GM23338 (cell line): Measurements from ENCODE around the gene LCN6. TPM values are rescaled to one million over a fixed set of nuclear protein-coding genes. Genes with fewer than 3 reads are reported as not detected.

Experiments used
- ATAC-seq: fragments of 200-7000 bp; cut with Tn5 transposase; 3 replicates; pipeline ENCODE4 v1.9.1; 2020
- DNase-seq: peaks from one replicate; pipeline ENCODE4 v3.0.0-alpha.2; 2015; ENCODE audit warnings: low spot score
- H2AFZ ChIP-seq: fragments of 200-600 bp; sonication (generic); 2 replicates; pipeline ENCODE4 v1.8.0; 2016; ENCODE audit warnings: antibody characterized with exemption, mild to moderate bottlenecking, moderate library complexity
- H3F3A ChIP-seq: fragments of 200-600 bp; sonication (generic); replicated peaks from 2 replicates; pipeline ENCODE4 v1.8.0; 2017; ENCODE audit warnings: antibody characterized with exemption, mixed run types, low read depth
- H3K27ac ChIP-seq: fragments of 200-600 bp; sonication (generic); 2 replicates; pipeline ENCODE4 v1.6.1; 2016; ENCODE audit warnings: low read depth
- H3K27me3 ChIP-seq: fragments of 200-600 bp; sonication (generic); 2 replicates; pipeline ENCODE4 v1.8.0; 2016; ENCODE audit warnings: mild to moderate bottlenecking, mixed run types, moderate library complexity; ENCODE audit not compliant: insufficient read depth
- H3K36me3 ChIP-seq: fragments of 200-600 bp; sonication (generic); 2 replicates; pipeline ENCODE4 v1.8.0; 2016; ENCODE audit warnings: mild to moderate bottlenecking; ENCODE audit not compliant: insufficient read depth
- H3K4me1 ChIP-seq: fragments of 200-600 bp; sonication (generic); 2 replicates; pipeline ENCODE4 v1.8.0; 2016; ENCODE audit warnings: mild to moderate bottlenecking, moderate library complexity; ENCODE audit not compliant: insufficient read depth
- H3K4me2 ChIP-seq: fragments of 200-600 bp; sonication (generic); 2 replicates; pipeline ENCODE4 v1.7.1; 2017; ENCODE audit warnings: mixed run types
- H3K4me3 ChIP-seq: fragments of 200-600 bp; sonication (generic); 2 replicates; pipeline ENCODE4 v1.6.1; 2016; ENCODE audit warnings: mixed run types
- H3K79me2 ChIP-seq: fragments of 200-600 bp; sonication (generic); replicated peaks from 2 replicates; pipeline ENCODE4 v1.8.0; 2017; ENCODE audit warnings: mild to moderate bottlenecking; ENCODE audit not compliant: insufficient read depth
- H3K9me2 ChIP-seq: fragments of 200-600 bp; sonication (generic); 2 replicates; pipeline ENCODE4 v1.8.0; 2017; ENCODE audit not compliant: insufficient read depth
- H4K20me1 ChIP-seq: fragments of 200-600 bp; sonication (generic); replicated peaks from 2 replicates; pipeline ENCODE4 v1.8.0; 2017; ENCODE audit warnings: mild to moderate bottlenecking; ENCODE audit not compliant: insufficient read depth
- H3K27ac Mint-ChIP-seq: 2 replicates; pipeline ENCODE4 v1.8.0; 2020; ENCODE audit warnings: inconsistent platforms, mild to moderate bottlenecking, moderate library complexity, mixed read lengths
- H3K27me3 Mint-ChIP-seq: 3 replicates; pipeline ENCODE4 v1.8.0; 2022; ENCODE audit warnings: low read depth, mild to moderate bottlenecking, moderate library complexity, mixed read lengths, inconsistent platforms; ENCODE audit not compliant: insufficient read depth, poor library complexity
- H3K36me3 Mint-ChIP-seq: 3 replicates; pipeline ENCODE4 v1.8.0; 2021; ENCODE audit warnings: low read depth, mild to moderate bottlenecking, inconsistent platforms, moderate library complexity, mixed read lengths
- H3K4me1 Mint-ChIP-seq: 3 replicates; pipeline ENCODE4 v1.8.0; 2020; ENCODE audit warnings: mild to moderate bottlenecking, inconsistent platforms, mixed read lengths
- H3K4me3 Mint-ChIP-seq: 3 replicates; pipeline ENCODE4 v1.8.0; 2021; ENCODE audit warnings: moderate library complexity, mild to moderate bottlenecking, inconsistent platforms, mixed read lengths
- H3K9me3 Mint-ChIP-seq: 3 replicates; pipeline ENCODE4 v1.8.0; 2020; ENCODE audit warnings: moderate library complexity, mild to moderate bottlenecking, inconsistent platforms, mixed read lengths
- CREB1 ChIP-seq: fragments of 250-450 bp; sonication (Bioruptor Pico); IDR thresholded peaks from 2 replicates; pipeline ENCODE4 v1.5.0; 2020; ENCODE audit warnings: low read depth, mild to moderate bottlenecking, moderate library complexity
- EZH2 ChIP-seq: fragments of 200-600 bp; sonication (generic); IDR thresholded peaks from one replicate; pipeline ENCODE4 v1.8.0; 2017; ENCODE audit warnings: antibody characterized with exemption, mild to moderate bottlenecking, low read depth; ENCODE audit not compliant: unreplicated experiment
- JUNB ChIP-seq: IDR thresholded peaks from one replicate; pipeline ENCODE4 v1.6.1; 2016; ENCODE audit warnings: antibody characterized with exemption; ENCODE audit not compliant: unreplicated experiment
- NANOG ChIP-seq: IDR thresholded peaks from 2 replicates; pipeline ENCODE4 v1.6.1; 2016; ENCODE audit warnings: antibody characterized with exemption, borderline replicate concordance
- STAT1 ChIP-seq: IDR thresholded peaks from one replicate; pipeline ENCODE4 v1.6.1; 2016; ENCODE audit warnings: antibody characterized with exemption; ENCODE audit not compliant: unreplicated experiment
- ZNF114 ChIP-seq: fragments of 250-450 bp; sonication (Bioruptor Pico); IDR thresholded peaks from 2 replicates; pipeline ENCODE4 v1.5.0; 2020; ENCODE audit warnings: mild to moderate bottlenecking, moderate library complexity
- ZNF331 ChIP-seq: fragments of 250-450 bp; sonication (Bioruptor Pico); IDR thresholded peaks from 2 replicates; pipeline ENCODE4 v1.5.0; 2020; ENCODE audit warnings: low read depth, mild to moderate bottlenecking, moderate library complexity
- ZNF462 ChIP-seq: fragments of 250-450 bp; sonication (Bioruptor Pico); IDR thresholded peaks from 2 replicates; pipeline ENCODE4 v1.5.0; 2020; ENCODE audit warnings: mild to moderate bottlenecking, moderate library complexity
- polyA plus RNA-seq: library from polyadenylated mRNA; unstranded; fragments of >200 nt; fragmentation: Nextera tagmentation; extraction: Ambion mirVana; gene quantifications from 2 replicates; pipeline ENCODE4 v1.2.1, GENCODE V29; 2016
- total RNA-seq: library from RNA; depleted of rRNA; stranded (reverse); fragments of >200 nt; shearing (Covaris generic); gene quantifications from 2 replicates; pipeline ENCODE4 v1.2.3, GENCODE V29; 2014

LCN6 gene
- total and polyA plus RNA-seq, 2 experiments from 2014 or later, result not detected

- TF ChIP-seq NANOG, result no peak
- TF ChIP-seq STAT1, result no peak
- no peak for TF ChIP-seq EZH2
- no peak for TF ChIP-seq ZNF331 (CRISPR knock-in tag)
- TF ChIP-seq CREB1 (CRISPR knock-in tag), result no peak
Measured at GRCh38 chr9:136762221-136762691, 13.9 kb upstream of the LCN6 start (continued).

GRCh38 chr9:136761545-136761981 is 13.2 kb upstream of the LCN6 start:
- ATAC-seq (no peak), DNase-seq (no peak)
- Mint-ChIP-seq H3K27ac (no peak overlapping the region), H3K9me3 (peaks cover 1% of the 10 kb centered on the region), H3K4me1 (peaks cover 13% of the 10 kb centered on the region), H3K27me3 (peaks cover 5% of the 10 kb centered on the region), H3K36me3 (no peaks in the 10 kb centered on the region), H3K4me3 (no peak overlapping the region)
- Histone ChIP-seq H3K4me1 (no peaks in the 10 kb centered on the region), H3K4me3 (no peak overlapping the region), H3K4me2 (no peak overlapping the region), H3K36me3 (no peaks in the 10 kb centered on the region), H3K27me3 (no peaks in the 10 kb centered on the region), H2AFZ (no peak overlapping the region), H3F3A (0 out of 2 replicates have a peak, but pooled peaks cover 5% of the 10 kb centered on the region), H3K9me2 (no peaks in the 10 kb centered on the region), H3K27ac (no peak overlapping the region), H3K79me2 (no peaks in the 10 kb centered on the region), H4K20me1 (no peaks in the 10 kb centered on the region)
- TF ChIP-seq JUNB (no peak), ZNF114 (no peak), EZH2 (no peak), ZNF462 (CRISPR knock-in tag) (no peak)
